Ovary (tissue), 3 donors: Measurements from ENCODE around the gene ARL5C.

ENCODE experiments used
- EP300 ChIP-seq: sonication (generic); formaldehyde crosslinking; IDR thresholded peaks from one replicate; pipeline ENCODE4 v1.6.1; 2017; ENCODE audit warnings: antibody characterized with exemption
- POLR2A ChIP-seq: fragments of 450-650 bp; IDR thresholded peaks from one replicate; pipeline ENCODE4 v1.6.1; 2017; ENCODE audit warnings: antibody characterized with exemption, mild to moderate bottlenecking, moderate library complexity
- TF ChIP-seq, protein P1 (sequence below), 3 donors: fragments of 450-650 bp in 2 of 3; fragments of 200-600 bp in 1 of 3; IDR thresholded peaks; one replicate each; pipeline versions ENCODE4 v1.5.1 to v1.8.0; 2016 to 2022; ENCODE audit warnings: antibody characterized with exemption in 3 of 3, mild to moderate bottlenecking in 1 of 3
- donor health status: DM: no; HTN: no; CAD: no.

DNA sequence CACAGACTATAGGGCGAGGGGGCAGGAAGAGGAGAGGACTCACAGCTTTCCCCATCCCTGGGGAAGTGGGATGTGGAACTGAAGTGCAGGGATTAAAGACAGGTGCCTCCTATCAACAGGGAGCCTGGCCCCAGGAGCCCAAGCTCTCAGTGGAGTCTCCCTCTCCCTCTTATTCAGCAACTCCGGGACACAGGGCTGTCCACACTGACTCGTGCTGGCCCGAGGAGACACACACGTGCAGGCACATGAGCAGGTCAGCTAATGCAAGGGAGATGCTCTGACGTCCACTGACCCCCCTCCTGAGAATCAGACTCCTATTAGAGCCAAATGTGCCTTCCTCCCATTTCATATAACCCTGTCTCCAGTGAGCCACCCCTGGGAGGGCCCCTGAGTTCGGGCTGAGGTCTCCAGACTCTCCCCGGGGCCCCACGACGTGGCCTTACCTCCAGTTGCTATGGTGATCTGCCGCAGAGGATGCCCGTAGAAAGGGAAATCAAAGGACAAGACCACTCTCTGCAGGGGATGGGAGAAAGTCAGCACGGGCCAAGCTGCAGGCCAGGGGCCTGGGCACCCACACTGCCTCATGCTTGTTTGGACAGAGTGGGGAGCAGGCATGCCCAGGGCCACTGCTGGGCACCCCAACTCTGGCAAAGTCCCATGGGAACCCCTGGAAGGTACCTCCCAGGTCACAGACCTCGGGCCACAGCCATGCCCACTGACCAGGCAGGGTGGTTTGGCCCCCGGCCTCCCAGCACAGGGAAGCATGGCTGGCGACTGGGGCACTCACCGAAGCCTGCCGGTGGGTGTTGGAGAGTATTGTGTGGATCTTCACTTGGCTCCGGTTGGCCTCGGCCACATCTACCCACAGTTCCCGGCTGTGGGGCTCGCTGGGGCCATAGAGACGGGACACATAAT is 57.2 kb downstream of the ARL5C start:
- TF ChIP-seq, protein P1, sequence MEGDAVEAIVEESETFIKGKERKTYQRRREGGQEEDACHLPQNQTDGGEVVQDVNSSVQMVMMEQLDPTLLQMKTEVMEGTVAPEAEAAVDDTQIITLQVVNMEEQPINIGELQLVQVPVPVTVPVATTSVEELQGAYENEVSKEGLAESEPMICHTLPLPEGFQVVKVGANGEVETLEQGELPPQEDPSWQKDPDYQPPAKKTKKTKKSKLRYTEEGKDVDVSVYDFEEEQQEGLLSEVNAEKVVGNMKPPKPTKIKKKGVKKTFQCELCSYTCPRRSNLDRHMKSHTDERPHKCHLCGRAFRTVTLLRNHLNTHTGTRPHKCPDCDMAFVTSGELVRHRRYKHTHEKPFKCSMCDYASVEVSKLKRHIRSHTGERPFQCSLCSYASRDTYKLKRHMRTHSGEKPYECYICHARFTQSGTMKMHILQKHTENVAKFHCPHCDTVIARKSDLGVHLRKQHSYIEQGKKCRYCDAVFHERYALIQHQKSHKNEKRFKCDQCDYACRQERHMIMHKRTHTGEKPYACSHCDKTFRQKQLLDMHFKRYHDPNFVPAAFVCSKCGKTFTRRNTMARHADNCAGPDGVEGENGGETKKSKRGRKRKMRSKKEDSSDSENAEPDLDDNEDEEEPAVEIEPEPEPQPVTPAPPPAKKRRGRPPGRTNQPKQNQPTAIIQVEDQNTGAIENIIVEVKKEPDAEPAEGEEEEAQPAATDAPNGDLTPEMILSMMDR (IDR thresholded peaks at IDR 0.05): no peak
- no peak for TF ChIP-seq EP300
- no peak for TF ChIP-seq POLR2A
